Calu3 (cell line): ENCODE results near the gene SLC5A6. TPM values are rescaled to one million over a fixed set of nuclear protein-coding genes. Genes with fewer than 3 reads are reported as not detected.

ENCODE experiments used
- BruUV-seq: library from RNA; stranded (reverse); fragments of 400-500 nt; replicated peaks from 2 replicates; lab custom pipeline; 2021; lab: Mats Ljungman, UMichigan
- CTCF ChIA-PET: fragments of 300-600 bp; sonication (Branson Sonifier 250); formaldehyde crosslinking; loops from one replicate; lab custom pipeline; 2022; ENCODE audit warnings: antibody characterized with exemption; lab: Charles Lee
- DNase-seq: peaks from one replicate; pipeline ENCODE4 v3.0.0; 2022
- H3K27ac Mint-ChIP-seq: one replicate; pipeline ENCODE4 v1.8.0; 2022; ENCODE audit warnings: mixed read lengths; ENCODE audit not compliant: unreplicated experiment
- H3K27me3 Mint-ChIP-seq: one replicate; pipeline ENCODE4 v1.8.0; 2022; ENCODE audit warnings: mixed read lengths; ENCODE audit not compliant: unreplicated experiment
- H3K36me3 Mint-ChIP-seq: one replicate; pipeline ENCODE4 v1.8.0; 2022; ENCODE audit warnings: mild to moderate bottlenecking, moderate library complexity, mixed read lengths; ENCODE audit not compliant: insufficient read depth, unreplicated experiment
- H3K4me1 Mint-ChIP-seq: one replicate; pipeline ENCODE4 v1.8.0; 2022; ENCODE audit warnings: mild to moderate bottlenecking, low read depth, mixed read lengths; ENCODE audit not compliant: unreplicated experiment
- H3K4me3 Mint-ChIP-seq: one replicate; pipeline ENCODE4 v1.8.0; 2022; ENCODE audit warnings: mild to moderate bottlenecking, low read depth, moderate library complexity, mixed read lengths; ENCODE audit not compliant: unreplicated experiment
- H3K9me3 Mint-ChIP-seq: one replicate; pipeline ENCODE4 v1.8.0; 2022; ENCODE audit warnings: low read depth, mixed read lengths; ENCODE audit not compliant: unreplicated experiment
- CTCF ChIP-seq: fragments of 200-600 bp; IDR thresholded peaks from one replicate; pipeline ENCODE4 v1.8.0; 2022; ENCODE audit warnings: antibody characterized with exemption; ENCODE audit not compliant: unreplicated experiment
- intact Hi-C: fragments of 100-400 bp; cut with micrococcal nuclease; formaldehyde crosslinking; loops from one replicate; pipeline ENCODE4 v1.10.0; 2022; ENCODE audit not compliant: unreplicated experiment
- total RNA-seq: library from RNA; stranded (reverse); gene quantifications from 2 replicates; pipeline ENCODE4 v1.2.3, GENCODE V29; 2022

Gene SLC5A6
- total RNA-seq, 1 experiment from 2014 or later: 39.6 TPM

DNA sequence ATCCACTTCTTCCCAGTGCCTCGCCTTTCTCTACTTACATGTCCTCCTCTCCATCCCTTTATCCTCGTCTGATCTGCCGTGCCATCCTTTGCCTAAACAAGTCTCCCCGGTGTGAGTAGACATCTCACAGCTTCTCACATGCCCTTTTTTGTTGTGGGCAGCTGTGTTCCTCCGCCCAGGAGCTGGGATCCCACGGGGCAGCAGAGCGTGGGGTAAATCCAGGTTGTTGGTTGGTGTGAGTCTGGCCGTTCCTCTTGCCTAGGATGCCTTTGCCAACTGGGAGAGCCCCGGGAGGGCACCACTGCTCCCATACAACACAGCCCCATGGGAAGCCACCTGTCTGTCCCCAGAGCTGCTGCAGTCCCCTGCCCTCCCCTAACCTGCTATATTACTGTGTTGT is 28.3 kb upstream of the SLC5A6 start:
- Mint-ChIP-seq H3K27me3 (no peaks in the 10 kb centered on the region), H3K4me3 (no peak overlapping the region), H3K4me1 (no peaks in the 10 kb centered on the region), H3K36me3 (peaks cover 43% of the 10 kb centered on the region), H3K27ac (no peak overlapping the region), H3K9me3 (no peaks in the 10 kb centered on the region)
- CTCF ChIA-PET: no interaction called here
- BruUV-seq: no TSS peak
- TF ChIP-seq CTCF: no peak
- no peak for DNase-seq
- intact Hi-C loops: no loop called here

- no peak for TF ChIP-seq CTCF
- H3K36me3 Mint-ChIP-seq: peaks cover 51% of the 10 kb centered on the region
- CTCF ChIA-PET: no interaction called here
- H3K27me3 Mint-ChIP-seq: no peaks in the 10 kb centered on the region
- no peak overlapping the region for H3K4me3 Mint-ChIP-seq
- no peaks in the 10 kb centered on the region for H3K9me3 Mint-ChIP-seq
- no peak for DNase-seq
- no peaks in the 10 kb centered on the region for H3K4me1 Mint-ChIP-seq
- intact Hi-C loops: no loop called here
- H3K27ac Mint-ChIP-seq: no peak overlapping the region
- BruUV-seq: no TSS peak
Observed at GRCh38 chr2:27238976-27239375, 26.9 kb upstream of the SLC5A6 start.

- BruUV-seq: no TSS peak
- Mint-ChIP-seq H3K4me1 (no peaks in the 10 kb centered on the region), H3K27me3 (no peaks in the 10 kb centered on the region), H3K27ac (no peak overlapping the region), H3K9me3 (no peaks in the 10 kb centered on the region), H3K4me3 (no peak overlapping the region), H3K36me3 (peaks cover 51% of the 10 kb centered on the region)
- TF ChIP-seq CTCF: no peak
- intact Hi-C loops: no loop called here
- CTCF ChIA-PET: no interaction called here
- no peak for DNase-seq
Observed at GRCh38 chr2:27237341-27237945, 25.4 kb upstream of the SLC5A6 start.

- Mint-ChIP-seq H3K4me1 (no peaks in the 10 kb centered on the region), H3K9me3 (no peaks in the 10 kb centered on the region), H3K36me3 (peaks cover 52% of the 10 kb centered on the region), H3K27me3 (no peaks in the 10 kb centered on the region), H3K4me3 (no peak overlapping the region), H3K27ac (no peak overlapping the region)
- no TSS peak for BruUV-seq
- no peak for TF ChIP-seq CTCF
- CTCF ChIA-PET: no interaction called here
- intact Hi-C loops: no loop called here
- DNase-seq: no peak
Observed at GRCh38 chr2:27236626-27237025, 24.6 kb upstream of the SLC5A6 start.
